Retinal pigment epithelial cell (primary cell): ENCODE measurements around the gene NKAP.
"Not testable (repeated sequence)": the region's sequence is repeated elsewhere in the genome, so short reads cannot be mapped to it uniquely, and the experiment has no call there.

Experiments
- DNase-seq: peaks from one replicate; pipeline ENCODE4 v3.0.0-alpha.2; 2010; ENCODE audit warnings: low read depth
- H3K4me3 ChIP-seq: 2 replicates; pipeline ENCODE4 v1.5.1; 2011; ENCODE audit warnings: mild to moderate bottlenecking, low read length, control low read depth, moderate library complexity
- CTCF ChIP-seq: conservative IDR thresholded peaks from 2 replicates; pipeline ENCODE4 v1.5.1; 2011; ENCODE audit warnings: low read depth, low read length, control low read depth, inconsistent platforms

NKAP gene

GRCh38 chrX:119983494-119983893, 39.9 kb upstream of the NKAP start:
- no peak overlapping the region for H3K4me3 ChIP-seq
- no peak for TF ChIP-seq CTCF
- no peak for DNase-seq

GRCh38 chrX:119982145-119982544, 38.6 kb upstream of the NKAP start:
- DNase-seq = no peak
- no peak for TF ChIP-seq CTCF
- H3K4me3 ChIP-seq = no peak overlapping the region

- no peak overlapping the region for H3K4me3 ChIP-seq
- peak; percentile 64 for TF ChIP-seq CTCF
- DNase-seq = no peak
Observed at GRCh38 chrX:119981286-119982070, 37.9 kb upstream of the NKAP start.

- DNase-seq, H3K4me3 ChIP-seq: not testable (repeated sequence)
Observed at GRCh38 chrX:119977172-119977571, 33.6 kb upstream of the NKAP start.

GRCh38 chrX:119971184-119971583, 27.6 kb upstream of the NKAP start:
- no peak for TF ChIP-seq CTCF
- no peak for DNase-seq

GRCh38 chrX:119970574-119970973, 27.0 kb upstream of the NKAP start:
- TF ChIP-seq CTCF = no peak
- no peak for DNase-seq
- H3K4me3 ChIP-seq = no peak overlapping the region

More at GRCh38 chrX:119971184-119971583, 27.6 kb upstream of the NKAP start:
- H3K4me3 ChIP-seq = no peak overlapping the region

- DNase-seq, H3K4me3 ChIP-seq: not testable (repeated sequence)
Observed at GRCh38 chrX:119966837-119967236, 23.3 kb upstream of the NKAP start.

- H3K4me3 ChIP-seq = no peak overlapping the region
- DNase-seq = no peak
- TF ChIP-seq CTCF = no peak
Observed at GRCh38 chrX:119960625-119961024, 17.1 kb upstream of the NKAP start.

- DNase-seq, H3K4me3 ChIP-seq: not testable (repeated sequence)
Observed at GRCh38 chrX:119955807-119956570, 12.4 kb upstream of the NKAP start.
